NCI-H2196 treated with DMSO at 0.1 percent for 48 hours (cell line): ENCODE measurements around the gene YY1.
"Not testable (repeated sequence)": the region's sequence is repeated elsewhere in the genome, so short reads cannot be mapped to it uniquely, and the experiment has no call there.

Experiments used
- DNase-seq: peaks from one replicate; lab custom pipeline; 2025; ENCODE audit not compliant: unreplicated experiment; lab: John Stamatoyannopoulos, UW

Gene YY1

GRCh38 chr14:100283984-100284881 is 45.3 kb downstream of the YY1 start:
- DNase-seq = no peak

GRCh38 chr14:100285021-100285912 is 46.3 kb downstream of the YY1 start:
- DNase-seq = no peak

GRCh38 chr14:100285913-100286400 is 47.0 kb downstream of the YY1 start:
- DNase-seq = no peak

GRCh38 chr14:100286484-100287191 is 47.7 kb downstream of the YY1 start:
- no peak for DNase-seq

GRCh38 chr14:100287202-100287997 is 48.5 kb downstream of the YY1 start:
- DNase-seq = no peak

- not testable (repeated sequence) for DNase-seq
Observed at GRCh38 chr14:100287998-100288295, 49.0 kb downstream of the YY1 start.

GRCh38 chr14:100288382-100289185 is 49.6 kb downstream of the YY1 start:
- no peak for DNase-seq

- DNase-seq = no peak
Observed at GRCh38 chr14:100289916-100290606, 51.1 kb downstream of the YY1 start.

- DNase-seq = no peak
Observed at GRCh38 chr14:100290607-100291304, 51.8 kb downstream of the YY1 start.

- DNase-seq = no peak
Observed at GRCh38 chr14:100291305-100292075, 52.5 kb downstream of the YY1 start.

- DNase-seq = no peak
Observed at GRCh38 chr14:100292301-100292775, 53.4 kb downstream of the YY1 start.

GRCh38 chr14:100292776-100293461 is 54.0 kb downstream of the YY1 start:
- DNase-seq = no peak

GRCh38 chr14:100293497-100294212 is 54.7 kb downstream of the YY1 start:
- no peak for DNase-seq

- no peak for DNase-seq
Observed at GRCh38 chr14:100294213-100294962, 55.4 kb downstream of the YY1 start.

- DNase-seq = no peak
Observed at GRCh38 chr14:100294963-100295330, 56.0 kb downstream of the YY1 start.
